ENCODE data around the gene MTX2.

MTX2 gene

DNA sequence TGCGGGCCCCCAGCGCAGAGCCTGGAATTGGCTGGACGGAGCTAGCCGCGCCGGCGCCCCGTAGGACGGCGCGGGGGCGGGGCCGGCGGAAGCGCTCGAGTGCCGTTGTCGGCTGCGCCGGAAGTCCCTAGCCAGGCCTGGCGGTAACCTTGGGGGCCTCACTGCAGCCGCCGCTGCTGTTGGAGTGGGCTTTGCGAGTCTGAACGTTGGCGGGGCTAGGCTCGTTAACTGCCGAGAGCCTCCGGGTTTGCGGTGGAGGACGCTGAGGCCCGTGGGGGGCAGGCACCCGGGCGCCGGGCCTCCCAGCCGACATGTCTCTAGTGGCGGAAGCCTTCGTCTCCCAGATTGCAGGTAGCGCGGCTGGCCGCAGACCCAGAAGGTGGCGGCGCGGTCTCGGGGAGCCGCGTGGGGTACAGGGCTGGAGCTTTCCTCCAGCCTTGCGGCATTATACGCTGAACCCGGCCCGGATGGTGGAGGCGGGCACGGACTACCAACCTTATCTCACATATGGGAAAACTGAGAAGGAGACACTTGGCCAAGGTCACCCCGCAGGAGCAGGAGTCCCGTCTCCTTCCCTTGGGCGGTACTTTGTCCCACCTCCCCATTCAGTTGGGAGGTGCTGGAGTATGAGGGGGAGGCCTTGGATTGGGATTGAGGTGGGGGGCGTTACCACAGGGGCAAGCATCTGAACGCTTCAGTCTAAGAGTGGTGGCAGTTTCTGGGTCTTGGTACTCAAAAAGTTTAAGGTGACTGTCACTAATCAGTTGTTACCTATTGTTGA lies at the start of gene MTX2:
TSS of gene MTX2 (plus strand) at position 124 of the 781 bp plus-strand sequence. CDS start at position 312, 188 bp downstream.
- Histone ChIP-seq H3K27me3 (ENCODE audit: low read depth) (no peaks in the 10 kb centered on the region), H3K36me3 (replicated peaks) (no peaks in the 10 kb centered on the region; the same call in 1 of the 2 replicates), H3K9me3 (no peaks in the 10 kb centered on the region), H3K4me3 (peak within 1 kb of the TSS; percentile 86), H3K4me1 (peaks cover 13% of the 10 kb centered on the region)
- peak; percentile 64 to 85 for DNase-seq (ENCODE audit: low spot score in 2 of 2)
- in situ Hi-C loops (cut with MboI; ENCODE audit: low sequenced_read_pairs), result no loop called here

DNA sequence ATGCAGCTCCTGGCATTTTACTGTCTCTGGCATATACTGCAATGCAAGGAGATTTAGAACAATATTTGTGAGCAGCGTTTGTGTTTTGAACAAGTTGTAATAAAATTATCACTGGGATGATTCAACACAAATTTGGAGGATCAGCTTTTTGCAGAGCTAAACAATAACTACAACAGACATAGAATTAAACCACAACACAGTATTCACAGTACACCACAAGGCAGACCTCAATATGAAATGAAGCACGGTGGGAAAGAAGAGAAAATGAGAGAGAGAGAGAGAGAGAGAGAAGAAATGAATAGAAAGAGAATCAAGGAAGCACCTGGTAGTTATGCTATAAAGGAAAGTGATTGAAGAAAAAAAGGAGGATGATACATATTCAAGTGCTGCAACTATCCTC lies 41.4 kb upstream of the MTX2 start:
- H3K4me1 ChIP-seq, result no peaks in the 10 kb centered on the region
- peaks cover 5% of the 10 kb centered on the region; the same call in 1 of the 2 replicates for H3K27me3 ChIP-seq (ENCODE audit: low read depth)
- no peak overlapping the region for H3K4me3 ChIP-seq
- no peak for DNase-seq (ENCODE audit: low spot score in 2 of 2)
- in situ Hi-C loops (cut with MboI; ENCODE audit: low sequenced_read_pairs), result no loop called here
- H3K36me3 ChIP-seq (replicated peaks), result no peaks in the 10 kb centered on the region
- no peaks in the 10 kb centered on the region for H3K9me3 ChIP-seq

- H3K4me1 ChIP-seq, result peaks cover 5% of the 10 kb centered on the region; the same call in 1 of the 2 replicates
- in situ Hi-C loops (cut with MboI; ENCODE audit: low sequenced_read_pairs), result no loop called here
- H3K4me3 ChIP-seq, result no peak overlapping the region
These were observed 35.1 kb upstream of the MTX2 start for GRCh38 chr2:176234156-176234555.

DNA sequence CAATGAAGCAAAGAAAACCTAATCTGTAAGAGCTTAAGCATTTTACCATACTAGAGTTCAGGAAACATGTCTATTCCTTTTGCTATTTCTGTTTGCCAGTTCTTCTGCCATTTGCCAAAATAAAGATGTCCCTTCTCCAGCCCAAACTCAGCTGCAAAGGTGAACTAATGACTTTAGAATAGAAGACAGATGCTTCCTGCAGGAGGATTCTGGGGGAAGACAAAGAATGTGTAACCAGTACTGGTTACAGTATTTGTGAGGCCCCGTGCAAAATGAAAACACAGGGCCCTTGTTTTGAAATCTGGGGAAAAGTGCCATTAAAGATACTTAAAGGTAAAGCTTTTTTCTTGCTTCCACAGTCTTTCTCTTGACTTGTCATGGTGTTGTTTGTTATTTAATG lies 34.3 kb upstream of the MTX2 start:
- DNase-seq (ENCODE audit: low spot score in 2 of 2), result no peak
- no peaks in the 10 kb centered on the region for H3K36me3 ChIP-seq (replicated peaks)
- peaks cover 5% of the 10 kb centered on the region; the same call in 1 of the 2 replicates for H3K4me1 ChIP-seq
- no peak overlapping the region for H3K4me3 ChIP-seq
- 0 out of 2 replicates have a peak, but pooled peaks cover 2% of the 10 kb centered on the region for H3K27me3 ChIP-seq (ENCODE audit: low read depth)
- no peaks in the 10 kb centered on the region for H3K9me3 ChIP-seq
- in situ Hi-C loops (cut with MboI; ENCODE audit: low sequenced_read_pairs), result no loop called here

More at GRCh38 chr2:176234156-176234555, 35.1 kb upstream of the MTX2 start:
- Histone ChIP-seq H3K36me3 (replicated peaks) (no peaks in the 10 kb centered on the region), H3K27me3 (ENCODE audit: low read depth) (0 out of 2 replicates have a peak, but pooled peaks cover 2% of the 10 kb centered on the region), H3K9me3 (no peaks in the 10 kb centered on the region)
- DNase-seq (ENCODE audit: low spot score in 2 of 2), result no peak

DNA sequence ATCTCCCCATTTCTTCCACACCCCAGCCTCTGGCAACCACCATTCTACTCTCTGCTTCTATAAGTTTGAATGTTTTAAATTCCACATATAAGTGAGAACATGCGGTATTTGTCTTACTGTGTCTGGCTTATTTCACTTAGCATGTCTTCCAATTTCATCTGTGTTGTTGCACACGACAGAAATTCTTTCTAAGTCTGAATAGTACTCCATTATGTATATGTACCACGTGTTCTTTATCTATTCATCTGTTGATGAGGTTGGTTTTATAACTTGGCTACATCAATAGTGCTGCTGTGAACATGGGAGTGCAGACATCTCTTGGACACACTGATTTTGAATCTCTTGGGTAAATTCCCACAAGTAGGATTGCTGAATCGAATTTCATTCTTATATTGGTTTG lies 31.8 kb upstream of the MTX2 start:
- in situ Hi-C loops (cut with MboI; ENCODE audit: low sequenced_read_pairs), result no loop called here
- H3K27me3 ChIP-seq (ENCODE audit: low read depth), result 0 out of 2 replicates have a peak, but pooled peaks cover 2% of the 10 kb centered on the region
- peak in 1 of 2 experiments; percentile 43 for DNase-seq (ENCODE audit: low spot score in 2 of 2)
- H3K36me3 ChIP-seq (replicated peaks), result no peaks in the 10 kb centered on the region
- H3K4me1 ChIP-seq, result peaks cover 5% of the 10 kb centered on the region; the same call in 1 of the 2 replicates
- H3K9me3 ChIP-seq, result no peaks in the 10 kb centered on the region
- H3K4me3 ChIP-seq, result no peak overlapping the region

GRCh38 chr2:176239031-176239430 lies 30.2 kb upstream of the MTX2 start:
- H3K27me3 ChIP-seq (ENCODE audit: low read depth), result 0 out of 2 replicates have a peak, but pooled peaks cover 2% of the 10 kb centered on the region
- no peaks in the 10 kb centered on the region for H3K36me3 ChIP-seq (replicated peaks)
- peaks cover 5% of the 10 kb centered on the region; the same call in 1 of the 2 replicates for H3K4me1 ChIP-seq
- H3K4me3 ChIP-seq, result no peak overlapping the region
- in situ Hi-C loops (cut with MboI; ENCODE audit: low sequenced_read_pairs), result no loop called here
- no peak for DNase-seq (ENCODE audit: low spot score in 2 of 2)
- H3K9me3 ChIP-seq, result no peaks in the 10 kb centered on the region

GRCh38 chr2:176240301-176240700 lies 28.9 kb upstream of the MTX2 start:
- H3K4me3 ChIP-seq, result no peak overlapping the region
- peaks cover 5% of the 10 kb centered on the region; the same call in 1 of the 2 replicates for H3K4me1 ChIP-seq
- H3K9me3 ChIP-seq, result no peaks in the 10 kb centered on the region
- H3K27me3 ChIP-seq (ENCODE audit: low read depth), result 0 out of 2 replicates have a peak, but pooled peaks cover 2% of the 10 kb centered on the region
- no peak for DNase-seq (ENCODE audit: low spot score in 2 of 2)
- no peaks in the 10 kb centered on the region for H3K36me3 ChIP-seq (replicated peaks)
- in situ Hi-C loops (cut with MboI; ENCODE audit: low sequenced_read_pairs), result no loop called here

DNA sequence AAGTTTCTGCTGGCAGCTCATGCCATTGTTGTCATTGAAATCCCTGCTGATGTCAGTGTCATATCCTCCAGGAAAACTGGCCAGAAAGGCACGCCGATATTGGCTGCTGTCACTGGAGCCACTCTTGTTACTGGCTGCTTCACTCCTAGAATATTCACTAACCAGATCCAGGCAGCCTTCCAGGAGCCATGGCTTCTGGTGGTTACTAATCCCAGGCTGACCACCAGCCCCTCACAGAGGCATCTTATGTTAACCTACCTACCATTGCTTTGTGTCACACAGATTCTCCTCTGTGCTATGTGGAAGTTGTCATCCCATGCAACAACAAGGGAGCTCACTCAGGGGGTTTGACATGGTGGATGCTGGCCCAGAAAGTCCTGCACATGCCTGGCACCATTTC lies 27.0 kb upstream of the MTX2 start:
- H3K4me1 ChIP-seq, result peaks cover 3% of the 10 kb centered on the region; the same call in 1 of the 2 replicates
- no peak for DNase-seq (ENCODE audit: low spot score in 2 of 2)
- in situ Hi-C loops (cut with MboI; ENCODE audit: low sequenced_read_pairs), result no loop called here
- no peak overlapping the region for H3K4me3 ChIP-seq
- no peaks in the 10 kb centered on the region for H3K9me3 ChIP-seq
- H3K27me3 ChIP-seq (ENCODE audit: low read depth), result 0 out of 2 replicates have a peak, but pooled peaks cover 2% of the 10 kb centered on the region
- no peaks in the 10 kb centered on the region for H3K36me3 ChIP-seq (replicated peaks)

GRCh38 chr2:176246331-176246730 lies 22.9 kb upstream of the MTX2 start:
- DNase-seq (ENCODE audit: low spot score in 2 of 2), result no peak
- Histone ChIP-seq H3K9me3 (peaks cover 5% of the 10 kb centered on the region; the same call in 1 of the 2 replicates), H3K36me3 (replicated peaks) (no peaks in the 10 kb centered on the region), H3K4me3 (no peak overlapping the region), H3K4me1 (no peaks in the 10 kb centered on the region), H3K27me3 (ENCODE audit: low read depth) (0 out of 2 replicates have a peak, but pooled peaks cover 2% of the 10 kb centered on the region)
- in situ Hi-C loops (cut with MboI; ENCODE audit: low sequenced_read_pairs), result no loop called here

DNA sequence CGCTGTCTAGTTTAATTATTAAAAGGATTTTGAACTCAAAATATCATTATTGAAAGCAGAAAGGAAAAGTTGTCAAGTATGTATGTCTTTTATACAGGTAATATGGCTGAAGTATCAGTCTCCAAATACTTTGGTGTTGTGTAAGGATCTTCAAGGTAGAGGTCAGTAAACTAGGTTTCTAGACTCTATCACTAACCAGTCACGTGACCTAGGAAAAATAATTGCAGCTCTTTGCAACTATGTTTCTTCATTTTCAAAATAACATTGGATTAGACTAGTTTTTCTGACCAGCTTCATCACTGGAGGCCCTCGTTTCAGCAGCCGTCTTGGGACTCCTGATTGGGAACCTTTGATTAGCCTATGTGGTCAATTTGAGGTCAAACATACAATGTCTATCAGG lies 21.4 kb upstream of the MTX2 start:
- Histone ChIP-seq H3K4me1 (no peaks in the 10 kb centered on the region), H3K36me3 (replicated peaks) (no peaks in the 10 kb centered on the region), H3K9me3 (peaks cover 5% of the 10 kb centered on the region; the same call in 1 of the 2 replicates), H3K27me3 (ENCODE audit: low read depth) (0 out of 2 replicates have a peak, but pooled peaks cover 2% of the 10 kb centered on the region), H3K4me3 (no peak overlapping the region)
- in situ Hi-C loops (cut with MboI; ENCODE audit: low sequenced_read_pairs), result no loop called here
- DNase-seq (ENCODE audit: low spot score in 2 of 2), result no peak

GRCh38 chr2:176251928-176252327 lies 17.3 kb upstream of the MTX2 start:
- H3K36me3 ChIP-seq (replicated peaks), result no peaks in the 10 kb centered on the region
- in situ Hi-C loops (cut with MboI; ENCODE audit: low sequenced_read_pairs), result no loop called here
- DNase-seq (ENCODE audit: low spot score in 2 of 2), result no peak
- H3K4me3 ChIP-seq, result no peak overlapping the region
- H3K27me3 ChIP-seq (ENCODE audit: low read depth), result no peaks in the 10 kb centered on the region
- no peaks in the 10 kb centered on the region for H3K4me1 ChIP-seq
- peaks cover 5% of the 10 kb centered on the region; the same call in 1 of the 2 replicates for H3K9me3 ChIP-seq

GRCh38 chr2:176260689-176261088 lies 8.6 kb upstream of the MTX2 start:
- Histone ChIP-seq H3K4me3 (no peak overlapping the region), H3K9me3 (no peaks in the 10 kb centered on the region), H3K4me1 (no peaks in the 10 kb centered on the region), H3K36me3 (replicated peaks) (no peaks in the 10 kb centered on the region), H3K27me3 (ENCODE audit: low read depth) (no peaks in the 10 kb centered on the region)
- DNase-seq (ENCODE audit: low spot score in 2 of 2), result no peak
- in situ Hi-C loops (cut with MboI; ENCODE audit: low sequenced_read_pairs), result no loop called here

DNA sequence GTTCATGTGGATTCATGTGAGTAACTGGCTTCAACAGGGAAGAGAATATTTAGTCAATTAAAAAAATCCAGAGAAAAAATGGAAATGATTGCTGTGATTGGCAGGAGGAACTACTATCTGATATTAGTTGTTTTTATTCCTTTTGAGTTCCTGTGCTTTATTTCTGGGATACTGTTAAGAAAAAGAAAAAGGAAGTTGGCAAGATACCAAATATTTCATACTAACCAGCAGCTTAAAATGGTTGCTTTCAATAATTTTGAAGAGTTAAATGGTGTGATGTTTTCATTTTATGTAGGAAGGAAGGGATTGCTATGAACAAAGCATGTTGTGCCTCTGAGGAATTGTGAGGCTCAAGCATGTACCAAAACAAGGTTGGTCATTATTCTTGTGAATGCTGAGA lies 8.1 kb upstream of the MTX2 start:
- no peaks in the 10 kb centered on the region for H3K27me3 ChIP-seq (ENCODE audit: low read depth)

DNA sequence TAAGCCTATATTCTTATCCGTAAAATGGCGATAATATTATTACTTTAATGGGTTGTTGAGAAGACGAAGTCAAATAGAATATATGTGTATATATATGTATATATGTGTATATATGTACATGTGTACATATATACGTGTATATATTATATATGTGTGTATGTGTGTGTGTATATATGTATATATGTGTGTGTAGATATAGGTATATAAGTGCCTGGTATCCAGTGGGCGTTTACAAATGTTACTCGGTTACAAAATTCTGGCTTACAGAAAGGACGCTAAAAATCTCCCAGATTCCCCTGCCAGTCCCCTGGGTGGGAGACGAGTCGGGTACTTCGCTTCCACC lies 295 bp upstream of the MTX2 start:
- H3K4me1 ChIP-seq, result peaks cover 13% of the 10 kb centered on the region
- DNase-seq (ENCODE audit: low spot score in 2 of 2), result no peak
- in situ Hi-C loops (cut with MboI; ENCODE audit: low sequenced_read_pairs), result no loop called here

More for the DNA sequence above, 8.1 kb upstream of the MTX2 start:
- Histone ChIP-seq H3K4me3 (no peak overlapping the region), H3K9me3 (no peaks in the 10 kb centered on the region), H3K4me1 (no peaks in the 10 kb centered on the region), H3K36me3 (replicated peaks) (no peaks in the 10 kb centered on the region)
- in situ Hi-C loops (cut with MboI; ENCODE audit: low sequenced_read_pairs), result no loop called here
- DNase-seq (ENCODE audit: low spot score in 2 of 2), result no peak

More for the DNA sequence above, 295 bp upstream of the MTX2 start:
- no peaks in the 10 kb centered on the region for H3K9me3 ChIP-seq
- H3K36me3 ChIP-seq (replicated peaks), result no peaks in the 10 kb centered on the region; the same call in 1 of the 2 replicates
- H3K4me3 ChIP-seq, result peak overlapping the region; percentile 86
- no peaks in the 10 kb centered on the region for H3K27me3 ChIP-seq (ENCODE audit: low read depth)

Measured in HAP-1 (cell line).